HCT116 (cell line): Measurements from ENCODE around the gene OR5B17.
"Not testable (repeated sequence)": the region's sequence is repeated elsewhere in the genome, so short reads cannot be mapped to it uniquely, and the experiment has no call there.

Experiments used
- CTCF ChIP-seq, 3 experiments: fragments of 200-600 bp in 1 of 3; sonication (generic) in 1 of 3; IDR thresholded peaks in 2 of 3; conservative IDR thresholded peaks in 1 of 3; 2 replicates each; pipeline ENCODE4 v1.5.1; 2012 to 2017; ENCODE audit warnings: low read depth in 2 of 3, low read length in 2 of 3, antibody characterized with exemption in 1 of 3, borderline replicate concordance in 1 of 3, control low read depth in 1 of 3, mild to moderate bottlenecking in 1 of 3, mixed read lengths in 1 of 3, mixed run types in 1 of 3, moderate library complexity in 1 of 3; ENCODE audit not compliant: insufficient read depth in 1 of 3
- EZH2 ChIP-seq: fragments of 200-600 bp; sonication (generic); IDR thresholded peaks from 2 replicates; pipeline ENCODE4 v1.6.1; 2017; ENCODE audit warnings: antibody characterized with exemption, mixed run types
- EZH2phosphoT487 ChIP-seq: fragments of 200-600 bp; IDR thresholded peaks from 2 replicates; pipeline ENCODE4 v1.6.1; 2018; ENCODE audit warnings: antibody characterized with exemption, borderline replicate concordance
- FOSL1 ChIP-seq: IDR thresholded peaks from 2 replicates; pipeline ENCODE4 v1.6.1; 2012; ENCODE audit warnings: low read depth
- JUND ChIP-seq: IDR thresholded peaks from 2 replicates; pipeline ENCODE4 v1.6.1; 2012
- MAX ChIP-seq: IDR thresholded peaks from 2 replicates; pipeline ENCODE4 v1.6.1; 2012
- POLR2A ChIP-seq: IDR thresholded peaks from 2 replicates; pipeline ENCODE4 v1.7.0; 2011; ENCODE audit warnings: borderline replicate concordance; ENCODE audit not compliant: insufficient read depth, insufficient read length; ENCODE audit errors: extremely low read depth
- POLR2AphosphoS5 ChIP-seq: IDR thresholded peaks from 2 replicates; pipeline ENCODE4 v1.6.1; 2011; ENCODE audit warnings: mild to moderate bottlenecking, low read depth, low read length, moderate library complexity
- SIN3A ChIP-seq: IDR thresholded peaks from 2 replicates; pipeline ENCODE4 v1.6.1; 2012; ENCODE audit warnings: low read depth
- SRF ChIP-seq: IDR thresholded peaks from 2 replicates; pipeline ENCODE4 v1.6.1; 2012; ENCODE audit warnings: low read depth
- TCF7L2 ChIP-seq: IDR thresholded peaks from 2 replicates; pipeline ENCODE4 v1.7.0; 2011; ENCODE audit warnings: borderline replicate concordance, inconsistent platforms; ENCODE audit not compliant: insufficient read depth, insufficient read length; ENCODE audit errors: extremely low read depth
- YY1 ChIP-seq: IDR thresholded peaks from 2 replicates; pipeline ENCODE4 v1.6.1; 2011; ENCODE audit warnings: low read length, low read depth, moderate library complexity, mild to moderate bottlenecking; ENCODE audit not compliant: insufficient replicate concordance; ENCODE audit errors: extremely low read depth
- ZBTB33 ChIP-seq: IDR thresholded peaks from 2 replicates; pipeline ENCODE4 v1.6.1; 2011; ENCODE audit warnings: mild to moderate bottlenecking, low read length, moderate library complexity; ENCODE audit not compliant: insufficient replicate concordance; ENCODE audit errors: extremely low read depth
- ZFX ChIP-seq: fragments of 450-650 bp; IDR thresholded peaks from 2 replicates; pipeline ENCODE4 v1.6.1; 2017

DNA sequence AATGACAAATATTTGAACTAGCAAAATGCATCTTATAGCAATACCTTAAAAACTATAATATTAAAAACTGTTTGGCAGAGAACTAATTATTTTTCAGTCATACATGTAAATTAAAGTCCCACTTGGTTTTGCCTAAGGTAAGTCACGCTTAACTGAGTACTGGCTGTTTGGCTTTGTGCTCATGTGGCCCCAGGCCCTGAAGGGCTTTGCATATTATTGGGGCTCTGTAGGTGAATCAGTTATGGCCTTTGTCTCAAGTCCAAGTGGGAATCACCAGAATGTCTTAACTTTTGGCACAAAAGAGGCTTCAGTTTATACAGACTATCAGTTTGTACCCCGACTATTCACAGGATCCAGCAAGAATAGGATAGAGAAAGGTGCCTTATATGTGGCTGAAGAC is 40.8 kb upstream of the OR5B17 start:
- not testable (repeated sequence) for TF ChIP-seq CTCF (IDR thresholded peaks at IDR 0.05 in 2 of 3, conservative IDR thresholded peaks at IDR 0.05 in 1 of 3; ENCODE audit: borderline replicate concordance in 1 of 3, insufficient read depth in 1 of 3, low read depth in 2 of 3, low read length in 2 of 3); EZH2; EZH2phosphoT487; POLR2A; ZBTB33; TCF7L2; ZFX; POLR2AphosphoS5; JUND; YY1; MAX; FOSL1; SIN3A; SRF
